Activated CD8-positive, alpha-beta memory T cell treated with anti-CD3 and anti-CD28 coated beads, Interleukin-2, amount 10 ng/mL, durations not matched to agents 7 days and 5 days (primary cell): ENCODE measurements around the gene PRAMEF2. TPM values are rescaled to one million over a fixed set of nuclear protein-coding genes. Genes with fewer than 3 reads are reported as not detected.
"Not testable (repeated sequence)": the region's sequence is repeated elsewhere in the genome, so short reads cannot be mapped to it uniquely, and the experiment has no call there.

Experiments used
- ATAC-seq: fragments of 150-1000 bp; cut with Tn5 transposase; one replicate; pipeline ENCODE4 v1.10.0; 2021; ENCODE audit warnings: moderate library complexity
- CTCF ChIA-PET: fragments of 350-600 bp; sonication (Branson Sonifier 250); formaldehyde crosslinking; loops from one replicate; lab custom pipeline; 2021; ENCODE audit warnings: antibody characterized with exemption; lab: Charles Lee
- DNase-seq: peaks from one replicate; pipeline ENCODE4 v3.0.0-alpha.2; 2020
- H3K27ac Mint-ChIP-seq: one replicate; pipeline ENCODE4 v1.8.0; 2021; ENCODE audit warnings: mild to moderate bottlenecking, mixed read lengths
- H3K27me3 Mint-ChIP-seq: one replicate; pipeline ENCODE4 v1.8.0; 2021; ENCODE audit warnings: mixed read lengths
- H3K36me3 Mint-ChIP-seq: one replicate; pipeline ENCODE4 v1.8.0; 2021; ENCODE audit warnings: mild to moderate bottlenecking, mixed read lengths
- H3K4me1 Mint-ChIP-seq: one replicate; pipeline ENCODE4 v1.8.0; 2021; ENCODE audit warnings: mixed read lengths
- H3K4me3 Mint-ChIP-seq: one replicate; pipeline ENCODE4 v1.8.0; 2021; ENCODE audit warnings: mild to moderate bottlenecking, moderate library complexity, mixed read lengths
- H3K9me3 Mint-ChIP-seq: one replicate; pipeline ENCODE4 v1.8.0; 2022; ENCODE audit warnings: low read depth, mixed read lengths
- total RNA-seq, 2 experiments: library from RNA; stranded (reverse); gene quantifications; one replicate each; pipeline ENCODE4 v1.2.3, GENCODE V29; 2021

Gene PRAMEF2
- total RNA-seq, 2 experiments from 2014 or later, result not detected

- H3K36me3 Mint-ChIP-seq, H3K9me3 Mint-ChIP-seq, H3K4me3 Mint-ChIP-seq, CTCF ChIA-PET, H3K27ac Mint-ChIP-seq, H3K4me1 Mint-ChIP-seq, DNase-seq, H3K27me3 Mint-ChIP-seq, ATAC-seq: not testable (repeated sequence)
Measured at GRCh38 chr1:12899186-12899585, 42.3 kb downstream of the PRAMEF2 start.

GRCh38 chr1:12903793-12904572, 47.1 kb downstream of the PRAMEF2 start:
- H3K36me3 Mint-ChIP-seq, H3K9me3 Mint-ChIP-seq, H3K27me3 Mint-ChIP-seq, H3K27ac Mint-ChIP-seq, H3K4me1 Mint-ChIP-seq, CTCF ChIA-PET, H3K4me3 Mint-ChIP-seq, ATAC-seq, DNase-seq: not testable (repeated sequence)

Other genes starting within 250 kb of the PRAMEF2 start
- 10 to 100 TPM; 20.8 to 60.4 TPM for gene DHRS3, start 238.9 kb upstream of the PRAMEF2 start, total RNA-seq
- gene AADACL4, start 213.0 kb upstream of the PRAMEF2 start, total RNA-seq, result not detected
- gene AADACL3, start 141.0 kb upstream of the PRAMEF2 start, total RNA-seq, result not detected
- not detected for gene CFAP107, start 110.9 kb upstream of the PRAMEF2 start, total RNA-seq
- gene PRAMEF12, start 83.3 kb upstream of the PRAMEF2 start, total RNA-seq, result not detected
- gene PRAMEF1, start 65.7 kb upstream of the PRAMEF2 start, total RNA-seq, result not detected
- gene PRAMEF11, start 25.7 kb upstream of the PRAMEF2 start, total RNA-seq, result not detected
- gene HNRNPCL1, start 8.4 kb upstream of the PRAMEF2 start, total RNA-seq, result not detected
- gene PRAMEF4, start 29.1 kb downstream of the PRAMEF2 start, total RNA-seq, result not detected
- not detected for gene PRAMEF10, start 41.2 kb downstream of the PRAMEF2 start, total RNA-seq
- not detected for gene PRAMEF7, start 59.5 kb downstream of the PRAMEF2 start, total RNA-seq
- not detected for gene PRAMEF6, start 90.5 kb downstream of the PRAMEF2 start, total RNA-seq
- not detected for gene PRAMEF27, start 199.5 kb downstream of the PRAMEF2 start, total RNA-seq
- not detected for gene HNRNPCL3, start 203.7 kb downstream of the PRAMEF2 start, total RNA-seq
- not detected for gene PRAMEF25, start 213.7 kb downstream of the PRAMEF2 start, total RNA-seq